Stimulated activated CD4-positive, alpha-beta T cell treated with anti-CD3 and anti-CD28 coated beads, Interleukin-2, amount 100 ng/mL, for 48 hours (primary cell): ENCODE results near the gene EXOSC5.
"Not testable (repeated sequence)": the region's sequence is repeated elsewhere in the genome, so short reads cannot be mapped to it uniquely, and the experiment has no call there.

Experiments
- DNase-seq, 2 donors: peaks; one replicate each; pipeline ENCODE4 v3.0.0-alpha.2; 2020

Gene EXOSC5

DNA sequence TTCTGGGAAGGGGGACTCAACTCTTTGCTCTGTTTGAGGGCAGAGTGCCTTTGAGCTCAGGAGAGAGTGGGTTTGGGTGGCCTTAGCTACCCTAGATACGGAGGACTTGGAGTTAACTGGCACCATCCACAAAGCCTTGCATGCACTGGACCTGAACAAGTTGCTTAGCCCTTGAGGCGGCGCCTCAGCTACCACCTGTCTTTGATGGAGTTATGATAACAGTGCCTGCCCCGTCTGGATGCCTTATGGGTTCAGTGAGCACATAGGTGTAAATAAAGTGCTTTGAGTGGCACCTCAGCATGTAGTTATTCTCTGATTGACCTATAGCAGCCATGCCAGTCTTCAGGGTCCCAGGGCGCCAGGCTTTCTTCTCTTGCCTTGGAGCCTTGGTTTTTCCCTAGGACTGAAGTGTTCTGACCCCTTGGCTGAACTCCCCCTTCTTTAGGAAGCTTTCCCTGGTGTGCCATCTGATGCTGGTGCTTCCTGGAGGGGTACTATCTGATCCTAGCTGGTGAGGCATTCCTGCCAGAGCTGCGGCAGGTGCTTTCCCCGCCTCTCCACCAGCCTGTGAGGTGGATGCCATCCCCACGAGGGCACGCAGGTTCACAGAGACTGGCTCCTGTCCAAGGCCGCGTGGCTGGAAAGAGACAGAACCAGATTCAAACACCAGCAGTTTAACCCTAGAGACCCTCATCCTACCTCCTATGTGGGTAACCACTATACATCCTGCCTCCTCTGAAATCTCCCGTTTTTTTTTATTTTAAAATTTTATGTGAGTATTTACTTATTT lies 6.2 kb upstream of the EXOSC5 start:
- DNase-seq: no peak

DNA sequence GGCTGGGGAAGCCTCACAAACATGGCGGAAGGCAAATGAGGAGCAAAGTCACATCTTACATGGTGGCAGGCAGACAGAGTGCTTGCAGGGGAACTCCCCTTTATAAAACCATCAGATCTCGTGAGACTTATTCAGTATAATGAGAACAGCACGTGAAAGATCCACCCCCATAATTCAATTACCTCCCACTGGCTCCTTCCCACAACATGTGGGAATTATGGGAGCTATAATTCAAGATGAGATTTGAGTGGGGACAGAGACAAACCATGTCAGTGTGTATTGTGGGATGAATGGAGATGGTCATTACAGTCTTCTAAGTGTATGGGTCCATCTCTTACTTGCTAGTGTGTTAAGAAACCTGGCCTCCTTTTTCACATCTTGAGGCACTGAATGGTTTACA lies 4.9 kb upstream of the EXOSC5 start:
- no peak for DNase-seq

DNA sequence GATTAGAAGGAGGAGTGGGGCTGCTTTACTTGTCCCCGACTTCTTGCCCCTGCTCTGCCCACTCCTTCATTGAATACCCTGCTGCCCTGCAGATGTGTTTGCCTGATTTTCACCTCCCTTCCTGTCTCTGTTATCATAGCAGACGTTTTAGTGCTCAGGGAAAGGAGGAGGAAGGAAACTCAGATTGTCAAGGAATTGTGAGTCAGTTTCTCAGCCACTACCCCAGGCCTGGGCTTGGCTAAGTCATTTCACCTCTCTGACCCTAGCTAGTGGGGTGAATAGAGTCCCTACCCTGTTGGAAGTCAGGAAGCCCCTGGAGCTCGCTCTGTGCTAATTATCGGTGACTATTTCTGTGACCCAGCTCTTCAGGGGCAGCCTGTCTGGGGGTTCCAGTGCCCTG lies 4.3 kb upstream of the EXOSC5 start:
- DNase-seq: no peak

DNA sequence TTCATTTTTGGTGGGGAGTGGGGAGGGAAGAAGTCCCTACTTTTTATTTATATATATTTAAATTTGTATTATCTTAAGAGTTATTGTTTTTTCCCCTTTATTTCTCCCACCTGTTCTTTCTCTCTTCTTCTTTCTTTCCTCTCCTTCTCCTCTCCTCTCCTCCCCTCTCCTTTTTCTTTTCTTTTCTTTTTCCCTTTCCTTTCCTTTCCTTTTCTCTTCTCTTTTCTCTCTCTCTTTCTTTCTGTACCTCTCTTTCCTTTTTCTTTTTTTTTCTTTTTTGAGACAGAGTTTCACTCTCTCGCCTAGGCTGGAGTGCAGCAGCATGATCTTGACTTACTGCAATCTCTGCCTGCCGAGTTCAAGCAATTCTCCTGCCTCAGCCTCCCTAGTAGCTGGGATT lies 2.4 kb upstream of the EXOSC5 start:
- DNase-seq: no peak

DNA sequence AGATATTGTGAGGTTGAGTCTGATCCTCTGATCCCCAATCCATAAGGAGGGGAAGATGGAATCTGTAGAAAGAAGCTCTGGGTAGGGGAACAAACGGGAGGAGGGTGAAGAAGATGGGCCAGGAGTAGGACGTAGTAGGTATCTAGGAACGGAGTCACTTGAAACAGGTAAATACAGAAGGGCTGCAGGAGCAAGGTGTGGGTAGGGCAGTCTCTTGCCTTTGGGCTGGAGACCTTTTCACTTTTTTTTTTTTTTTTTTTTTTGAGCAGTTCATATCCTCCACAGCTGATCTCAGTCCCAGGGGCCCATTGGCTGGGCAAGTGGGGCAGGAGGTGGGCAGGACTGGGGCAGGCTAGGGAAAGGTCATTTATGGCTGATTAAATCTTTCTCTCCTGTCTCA lies 1.9 kb upstream of the EXOSC5 start:
- DNase-seq: no peak

DNA sequence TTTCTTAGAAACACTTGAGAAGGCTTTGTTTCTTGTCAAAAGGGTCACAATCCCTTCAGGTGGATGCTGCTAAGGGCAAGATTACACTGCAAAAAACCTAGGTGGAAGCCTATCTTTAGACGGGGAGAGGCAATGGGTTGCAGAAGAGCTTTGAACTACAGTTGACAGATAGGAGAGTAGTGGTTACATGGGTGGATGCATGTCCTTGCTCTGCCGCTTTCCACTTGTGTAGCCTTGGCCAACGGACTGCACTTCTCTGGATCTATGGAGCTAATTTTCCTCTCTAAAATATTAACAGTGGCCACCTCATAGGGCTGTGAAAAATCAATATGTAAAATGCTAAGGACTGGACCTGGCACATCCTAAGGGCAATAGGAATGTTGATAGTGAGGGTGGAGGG lies 1.4 kb upstream of the EXOSC5 start:
- no peak for DNase-seq

DNA sequence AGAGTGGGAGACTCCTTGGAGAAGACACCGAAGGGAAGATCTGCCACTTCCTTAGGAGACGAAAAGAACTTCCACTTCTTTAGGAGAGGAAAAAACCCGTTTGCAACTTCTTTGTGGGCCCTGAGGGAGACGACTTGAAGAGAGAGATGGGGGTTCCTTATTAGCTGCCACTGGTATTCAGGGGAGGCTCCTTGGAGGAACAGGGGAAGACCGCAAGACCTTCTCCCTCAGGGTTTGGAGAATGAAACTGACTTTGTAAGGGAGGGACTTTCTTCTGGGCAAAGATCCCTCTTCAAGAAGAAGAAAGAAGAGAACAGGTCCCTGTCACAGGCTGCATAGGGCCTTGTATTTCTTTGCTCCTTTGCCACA lies 875 bp upstream of the EXOSC5 start:
- no peak for DNase-seq

DNA sequence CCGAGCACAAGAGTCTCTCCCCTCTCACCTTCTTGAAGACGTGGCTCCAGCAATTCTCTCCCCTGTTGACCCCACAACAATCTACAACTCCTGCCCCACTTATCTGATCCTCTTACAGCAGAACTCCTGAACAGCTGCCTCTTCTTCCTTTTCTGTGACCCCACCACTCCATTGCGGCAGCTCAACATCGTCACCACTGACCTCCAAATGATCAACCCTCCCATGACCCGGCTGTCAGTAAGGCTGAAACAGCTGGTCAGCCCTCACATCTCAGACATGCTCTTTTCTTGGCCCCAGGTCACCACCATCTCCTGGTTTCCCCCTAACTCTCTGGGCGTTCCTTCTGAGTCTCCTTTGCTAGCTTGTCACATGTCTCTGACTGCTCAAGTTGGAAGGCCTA lies 1.8 kb downstream of the EXOSC5 start:
- no peak for DNase-seq

DNA sequence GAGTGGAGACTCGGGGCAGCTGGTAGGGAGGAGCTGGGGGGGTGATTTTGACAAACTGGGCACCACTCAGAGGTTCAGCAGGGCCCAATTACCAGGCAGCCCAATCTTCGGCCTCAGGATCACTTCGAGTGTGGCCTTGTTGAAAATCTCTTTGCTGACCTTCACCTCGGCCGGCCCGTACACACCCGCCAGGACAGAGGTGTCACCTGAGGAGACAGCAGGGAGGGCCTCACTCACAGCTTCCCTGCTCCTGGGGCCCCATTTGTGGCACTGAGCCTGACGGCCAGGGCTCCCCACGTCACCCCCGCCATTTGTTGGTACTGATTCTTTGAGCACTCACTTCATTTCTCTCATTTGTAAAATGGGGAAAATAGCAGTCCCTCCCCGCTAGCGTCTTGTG lies 4.4 kb downstream of the EXOSC5 start:
- no peak for DNase-seq

DNA sequence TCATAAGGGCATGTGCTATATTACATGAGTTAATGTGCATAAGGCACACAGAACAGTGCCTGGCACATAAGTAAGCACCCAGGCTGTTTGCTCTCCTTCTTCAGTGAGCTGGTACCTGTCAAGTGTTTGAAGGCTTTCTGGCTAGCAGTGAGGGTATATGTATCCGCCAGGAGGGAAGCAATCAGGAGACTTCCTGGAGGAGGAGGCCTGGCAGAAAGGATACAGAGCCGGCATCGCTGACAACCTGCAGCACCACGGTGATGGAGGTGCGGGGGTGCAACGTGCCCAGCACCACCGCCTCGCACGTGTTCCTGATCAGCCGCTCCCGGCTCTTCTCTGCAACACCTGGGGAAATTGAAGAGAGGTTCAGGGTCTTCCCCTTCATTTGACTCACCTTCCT lies 5.5 kb downstream of the EXOSC5 start:
- no peak for DNase-seq

DNA sequence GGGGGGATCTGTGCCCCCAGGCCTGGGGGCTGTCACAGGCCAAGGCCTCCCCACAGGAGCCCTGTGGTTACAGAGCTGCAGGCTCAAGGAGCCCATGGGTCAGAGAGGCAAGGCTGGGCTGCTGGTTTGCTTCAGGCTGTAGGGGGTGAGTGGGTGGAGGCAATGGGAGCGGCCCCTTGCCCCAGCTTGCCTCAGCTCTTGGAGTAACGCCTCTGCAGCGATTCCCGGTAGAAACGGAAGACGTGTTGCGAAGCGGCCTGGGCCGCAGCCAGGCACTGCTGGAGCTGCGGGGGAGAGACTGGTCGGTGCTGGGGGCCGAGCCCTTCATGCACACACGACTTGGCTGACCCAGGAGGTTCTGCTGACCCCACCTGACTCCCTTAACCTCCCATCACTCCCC lies 10.7 kb downstream of the EXOSC5 start:
- DNase-seq: no peak

DNA sequence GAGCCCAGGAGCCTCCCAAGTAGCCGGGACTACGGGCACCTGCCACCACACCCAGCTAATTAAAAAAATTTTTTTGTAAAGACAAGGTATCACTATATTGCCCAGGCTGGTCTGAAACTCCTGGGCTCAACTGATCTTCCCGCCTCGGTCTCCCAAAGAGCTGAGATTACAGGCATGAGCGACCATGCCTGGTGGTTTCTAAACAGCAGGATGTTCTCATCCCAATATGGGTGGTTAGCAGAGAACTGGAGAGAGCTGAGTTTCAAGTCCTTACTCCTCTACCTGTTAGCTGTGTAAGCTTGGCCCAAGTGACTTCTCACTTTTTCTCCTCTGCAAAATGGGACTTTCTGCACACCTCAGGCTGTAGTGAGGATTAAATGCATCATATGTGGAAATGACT lies 12.8 kb downstream of the EXOSC5 start:
- DNase-seq: no peak

DNA sequence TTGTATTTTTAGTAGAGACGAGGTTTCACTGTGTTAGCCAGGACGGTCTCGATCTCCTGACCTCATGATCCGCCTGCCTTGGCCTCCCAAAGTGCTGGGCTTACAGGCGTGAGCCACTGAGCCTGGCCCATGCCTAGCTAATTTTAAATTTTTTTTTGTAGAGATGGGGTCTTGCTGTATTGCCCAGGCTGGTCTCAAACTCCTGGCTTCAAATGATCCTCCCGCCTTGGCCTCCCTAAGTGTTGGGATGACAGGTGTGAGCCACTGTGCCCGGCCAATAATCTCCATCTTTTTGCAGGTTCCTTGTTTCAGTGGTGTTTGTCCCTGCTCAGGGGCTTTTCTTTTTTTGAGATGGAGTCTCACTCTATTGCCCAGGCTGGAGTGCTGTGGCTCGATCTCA lies 15.6 kb downstream of the EXOSC5 start:
- not testable (repeated sequence) for DNase-seq

DNA sequence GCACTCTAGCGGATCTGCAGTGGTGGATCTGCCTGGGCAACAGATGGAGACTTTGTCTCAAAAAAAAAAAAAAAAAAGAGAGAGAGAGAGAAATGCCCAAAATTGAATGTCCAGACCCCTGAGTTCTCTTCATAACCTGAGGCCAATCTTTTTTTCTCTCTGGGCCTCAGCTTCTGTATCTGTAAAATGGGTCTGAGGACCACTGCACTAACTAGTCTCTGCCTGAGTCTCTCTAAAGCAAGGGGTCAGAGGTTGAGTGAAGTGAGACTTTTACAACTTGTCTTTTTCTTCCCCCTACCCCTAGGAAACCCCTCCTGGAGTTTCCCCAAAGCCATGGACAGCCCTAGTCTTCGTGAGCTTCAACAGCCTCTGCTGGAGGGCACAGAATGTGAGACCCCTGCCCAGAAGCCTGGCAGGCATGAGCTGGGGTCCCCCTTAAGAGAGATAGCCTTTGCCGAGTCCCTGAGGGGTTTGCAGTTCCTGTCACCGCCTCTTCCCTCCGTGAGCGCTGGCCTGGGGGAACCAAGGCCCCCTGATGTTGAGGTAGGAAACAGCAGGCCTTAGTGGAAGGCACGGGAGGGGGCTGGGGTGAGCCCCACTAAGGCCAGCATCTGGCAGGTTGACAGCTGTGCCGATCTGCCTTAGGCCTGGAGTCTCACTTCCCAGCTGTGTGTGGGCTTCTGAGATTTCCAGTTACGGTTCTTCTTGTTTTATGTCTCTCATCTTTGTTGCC lies 19.0 kb downstream of the EXOSC5 start:
- no peak for DNase-seq

DNA sequence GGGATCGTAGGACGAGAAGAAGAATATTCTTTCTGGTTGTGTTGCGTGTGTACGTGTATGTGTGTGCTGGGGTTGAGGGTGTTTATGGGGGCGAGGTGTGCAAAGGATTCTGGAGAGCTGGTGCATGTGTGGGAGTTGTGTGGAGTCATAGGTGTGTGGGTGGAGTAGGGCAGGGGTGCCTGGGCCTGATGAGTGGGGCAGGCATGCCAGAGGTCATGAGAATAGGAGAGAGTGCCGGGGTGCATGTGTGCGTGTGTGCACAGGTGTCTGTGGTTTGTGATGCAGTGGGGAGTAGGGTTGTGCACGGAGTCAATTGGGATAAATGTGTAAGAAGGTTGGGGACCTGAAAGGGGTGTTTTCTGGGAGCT lies 20.2 kb downstream of the EXOSC5 start:
- no peak for DNase-seq

DNA sequence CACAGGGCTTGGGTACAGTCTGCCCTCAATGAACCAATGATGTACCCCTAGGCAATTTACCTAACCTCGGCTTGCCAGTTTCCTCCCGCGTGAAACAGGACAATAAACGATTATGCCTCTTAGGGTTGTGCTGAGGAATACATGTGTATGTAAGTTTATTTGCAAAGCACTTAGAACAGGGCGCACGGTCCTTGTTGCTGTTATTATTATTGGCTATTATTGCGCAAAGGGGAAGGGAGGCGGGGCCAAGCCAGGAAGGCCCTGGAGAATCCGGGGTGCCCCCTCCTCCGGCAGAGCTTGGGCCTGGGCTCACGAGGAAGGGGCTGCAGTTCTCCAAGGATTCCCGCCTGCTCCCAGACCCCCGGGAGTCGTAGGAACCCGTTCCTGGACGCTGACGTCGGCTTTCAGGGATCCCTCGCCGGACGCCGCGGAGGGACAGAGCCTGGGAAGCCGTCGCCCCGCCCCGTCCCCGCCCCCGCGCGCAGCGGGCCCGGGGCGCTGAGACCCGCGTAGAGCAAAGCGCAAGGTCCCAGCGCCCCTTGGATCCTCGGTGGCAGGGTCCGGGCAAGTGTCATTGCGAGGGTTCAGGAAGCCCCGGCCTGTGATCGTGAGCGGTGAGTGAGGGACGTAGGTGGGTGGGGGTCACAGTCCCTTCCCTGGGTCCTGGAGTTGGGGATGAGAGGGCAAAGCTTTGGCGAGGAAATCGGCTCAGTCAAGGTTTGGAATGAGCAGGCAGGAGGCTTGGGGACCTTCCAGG lies 20.7 kb downstream of the EXOSC5 start, which contains the start of gene TMEM91:
TSS of gene TMEM91 (plus strand) at position 293 of the 757 bp plus-strand sequence. CDS start 1,777 bp downstream, outside the sequence.
- DNase-seq: no peak

DNA sequence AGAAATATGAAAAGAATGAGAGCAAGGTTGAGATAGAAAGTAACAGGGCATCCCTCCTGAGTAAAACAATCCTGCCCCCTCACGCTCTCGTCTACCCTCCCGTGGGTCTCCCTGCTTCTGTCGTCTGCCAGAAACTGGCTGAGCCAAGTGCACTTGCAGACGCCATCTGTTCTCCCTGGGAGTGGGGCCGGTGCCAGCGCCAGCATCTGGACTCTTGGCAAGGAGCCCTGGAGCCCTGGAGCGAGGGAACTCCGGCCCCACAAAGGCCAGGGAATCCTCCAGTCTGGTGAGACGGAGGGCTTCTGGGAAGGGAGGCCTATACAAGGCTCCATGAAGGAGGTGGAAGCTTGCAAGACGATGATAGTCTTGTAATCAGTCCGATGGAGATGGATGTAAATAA lies 23.2 kb downstream of the EXOSC5 start:
- no peak for DNase-seq

DNA sequence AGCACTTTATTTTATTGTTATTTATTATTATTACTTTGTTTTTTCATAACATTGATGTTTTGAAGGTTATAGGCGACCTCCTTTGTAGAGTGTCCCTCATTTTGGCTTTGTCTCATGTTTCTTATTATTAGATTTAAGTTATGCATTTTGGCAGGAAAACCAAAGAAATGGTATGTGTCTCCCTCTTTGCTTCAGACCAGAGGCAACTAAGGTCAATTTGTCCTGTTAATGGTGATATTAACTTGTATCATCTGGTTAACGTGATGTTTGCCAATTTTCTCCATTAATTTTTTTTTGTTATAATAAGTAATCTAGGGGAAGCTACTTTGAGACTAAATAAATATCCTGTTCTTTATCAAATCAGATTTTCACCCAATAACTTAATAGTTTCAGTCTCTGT lies 24.7 kb downstream of the EXOSC5 start:
- DNase-seq: no peak

DNA sequence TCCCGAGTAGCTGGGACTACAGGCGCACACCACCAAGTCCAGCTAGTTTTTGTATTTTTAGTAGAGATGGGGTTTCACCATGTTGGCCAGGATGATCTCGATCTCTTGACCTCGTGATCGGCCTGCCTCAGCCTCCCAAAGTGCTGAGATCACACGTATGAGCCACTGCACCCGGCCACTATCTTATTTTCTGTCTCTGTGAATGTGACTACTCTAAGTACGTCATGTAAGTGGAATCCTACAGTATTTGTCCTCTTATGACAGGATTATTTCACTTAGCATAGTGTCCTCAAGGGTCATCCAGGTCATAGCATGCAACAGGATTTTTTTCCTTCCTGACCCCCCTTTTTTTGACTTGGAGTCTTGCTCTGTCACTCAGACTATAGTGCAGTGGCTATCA lies 25.6 kb downstream of the EXOSC5 start:
- no peak for DNase-seq

DNA sequence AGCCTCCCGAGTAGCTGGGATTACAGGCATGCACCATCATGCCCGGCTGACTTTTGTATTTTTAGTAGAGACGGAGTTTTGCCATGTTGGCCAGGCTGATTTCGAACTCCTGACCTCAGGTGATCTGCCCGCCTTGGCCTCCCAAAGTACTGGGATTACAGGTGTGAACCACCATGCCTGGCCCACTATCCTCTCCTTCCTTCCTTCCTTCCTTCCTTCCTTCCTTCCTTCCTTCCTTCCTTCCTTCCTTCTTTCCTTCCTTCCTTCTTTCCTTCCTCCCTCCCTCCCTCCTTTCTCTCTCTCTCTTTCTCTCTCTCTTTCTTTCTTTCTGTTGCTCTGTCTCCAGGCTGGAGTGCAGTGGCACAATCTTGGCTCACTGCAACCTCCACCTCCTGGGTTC lies 26.0 kb downstream of the EXOSC5 start:
- DNase-seq: not testable (repeated sequence)

DNA sequence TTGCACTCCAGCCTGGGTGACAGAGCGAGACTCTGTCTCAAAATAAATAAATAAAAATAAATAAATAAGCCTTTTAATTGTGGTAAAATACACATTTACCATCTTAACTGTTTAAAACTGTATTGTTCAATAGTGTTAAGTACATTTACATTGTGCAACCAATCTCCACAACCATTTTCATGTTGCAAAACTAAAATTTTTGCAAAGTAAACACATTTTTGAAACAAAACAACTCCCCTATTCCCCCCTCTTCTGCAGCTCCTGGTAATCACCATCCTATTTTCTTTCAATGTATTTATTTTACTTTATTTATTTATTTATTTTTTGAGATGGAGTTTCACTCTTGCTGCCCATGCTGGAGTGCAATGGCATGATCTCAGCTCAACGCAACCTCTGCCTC lies 27.4 kb downstream of the EXOSC5 start:
- no peak for DNase-seq

DNA sequence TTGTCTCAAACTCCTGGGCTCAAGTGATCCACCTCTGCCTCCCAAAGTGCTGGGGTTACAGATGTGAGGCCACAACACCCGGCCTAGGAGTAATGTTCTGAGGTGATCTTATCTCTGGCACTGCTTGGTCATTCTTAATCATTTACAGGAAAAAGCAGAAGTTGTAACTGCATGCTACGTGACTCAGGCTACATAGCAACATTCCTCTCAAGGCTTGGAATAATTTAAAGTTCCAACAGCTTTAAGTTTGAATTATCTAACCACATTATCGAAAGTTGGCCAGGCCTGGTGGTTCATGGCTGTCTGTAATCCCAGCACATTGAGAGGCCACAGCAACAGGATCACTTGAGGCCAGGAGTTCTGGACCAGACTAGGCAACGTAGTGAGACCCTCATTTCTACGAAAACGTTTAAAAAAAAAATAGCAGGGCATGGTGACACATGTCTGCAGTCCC lies 29.3 kb downstream of the EXOSC5 start:
- DNase-seq: no peak

DNA sequence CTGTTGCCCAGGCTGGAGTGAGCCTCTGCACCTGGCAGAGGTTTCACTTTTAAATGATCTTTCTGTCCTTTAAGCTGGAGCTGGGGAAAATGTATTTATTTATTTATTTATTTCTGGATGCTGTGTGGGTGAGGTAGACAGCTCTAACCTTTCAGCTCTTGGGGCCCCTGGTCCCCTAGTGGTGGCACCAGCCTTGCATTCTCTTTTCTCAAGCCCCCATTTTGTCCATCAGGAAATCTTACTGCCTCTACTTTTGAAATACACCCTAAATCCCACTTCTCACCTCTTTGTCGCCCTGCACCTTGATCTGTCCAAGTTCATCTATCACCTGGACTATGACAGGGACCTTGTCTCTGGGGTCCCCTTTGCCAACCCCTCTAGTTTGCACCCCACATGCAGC lies 31.1 kb downstream of the EXOSC5 start:
- DNase-seq: no peak
